Measurements from ENCODE around the gene NUAK1. TPM values are rescaled to one million over a fixed set of nuclear protein-coding genes. Genes with fewer than 3 reads are reported as not detected.
A peak's percentile ranks its signal among the peaks of the same experiment; 100 is the strongest.

The NUAK1 gene
- total RNA-seq, 4 donors from 2014 or later: 9.4 to 56.8 (median 26.8) TPM

GRCh38 chr12:106181401-106182114 lies 42.8 kb upstream of the NUAK1 start:
- peak in 1 of 2 donors; percentile 52 for DNase-seq
- intact Hi-C loops (cut with DNase I; ENCODE audit: low total_unique reads): no loop called here
- peaks cover 0 to 18% of the 10 kb centered on the region in 2 donors for H3K4me1 ChIP-seq
- peak overlapping the region; percentile 84 to 87 for H3K27ac ChIP-seq
- TF ChIP-seq POLR2A (IDR thresholded peaks at IDR 0.05): no peak
- TF ChIP-seq CTCF (IDR thresholded peaks at IDR 0.05): no peak
- H3K9me3 ChIP-seq: no peaks in the 10 kb centered on the region
- no peaks in the 10 kb centered on the region for H3K36me3 ChIP-seq
- no peak overlapping the region for H3K4me3 ChIP-seq
- H3K27me3 ChIP-seq: no peaks in the 10 kb centered on the region

GRCh38 chr12:106179086-106179485 lies 40.3 kb upstream of the NUAK1 start:
- H3K27ac ChIP-seq: peak overlapping the region; percentile 84 to 87
- H3K4me3 ChIP-seq: no peak overlapping the region
- peaks cover 0 to 18% of the 10 kb centered on the region in 2 donors for H3K4me1 ChIP-seq
- intact Hi-C loops (cut with DNase I; ENCODE audit: low total_unique reads): no loop called here
- H3K9me3 ChIP-seq: no peaks in the 10 kb centered on the region
- TF ChIP-seq CTCF (IDR thresholded peaks at IDR 0.05) (no peak), POLR2A (IDR thresholded peaks at IDR 0.05) (no peak)
- no peaks in the 10 kb centered on the region for H3K27me3 ChIP-seq
- peak; percentile 64 to 76 for DNase-seq
- no peaks in the 10 kb centered on the region for H3K36me3 ChIP-seq

GRCh38 chr12:106178562-106178961 lies 39.8 kb upstream of the NUAK1 start:
- no peaks in the 10 kb centered on the region for H3K9me3 ChIP-seq
- intact Hi-C loops (cut with DNase I; ENCODE audit: low total_unique reads): no loop called here
- peak overlapping the region; percentile 84 to 87 for H3K27ac ChIP-seq
- peaks cover 0 to 18% of the 10 kb centered on the region in 2 donors for H3K4me1 ChIP-seq
- no peak for DNase-seq
- H3K4me3 ChIP-seq: no peak overlapping the region
- no peaks in the 10 kb centered on the region for H3K27me3 ChIP-seq
- TF ChIP-seq POLR2A (IDR thresholded peaks at IDR 0.05): no peak
- no peak for TF ChIP-seq CTCF (IDR thresholded peaks at IDR 0.05)
- H3K36me3 ChIP-seq: no peaks in the 10 kb centered on the region

GRCh38 chr12:106176560-106176959 lies 37.8 kb upstream of the NUAK1 start:
- H3K4me1 ChIP-seq: peaks cover 0 to 18% of the 10 kb centered on the region in 2 donors
- intact Hi-C loops (cut with DNase I; ENCODE audit: low total_unique reads): no loop called here
- H3K27me3 ChIP-seq: no peaks in the 10 kb centered on the region
- TF ChIP-seq CTCF (IDR thresholded peaks at IDR 0.05) (no peak), POLR2A (IDR thresholded peaks at IDR 0.05) (no peak)
- H3K36me3 ChIP-seq: no peaks in the 10 kb centered on the region
- no peak overlapping the region for H3K4me3 ChIP-seq
- peak overlapping the region in 1 of 2 donors; percentile 84 for H3K27ac ChIP-seq
- DNase-seq: no peak
- no peaks in the 10 kb centered on the region for H3K9me3 ChIP-seq

- H3K4me3 ChIP-seq: no peak overlapping the region
- H3K27ac ChIP-seq: peak overlapping the region; percentile 19 to 30
- no peaks in the 10 kb centered on the region for H3K9me3 ChIP-seq
- no peaks in the 10 kb centered on the region for H3K27me3 ChIP-seq
- no peaks in the 10 kb centered on the region for H3K36me3 ChIP-seq
- intact Hi-C loops (cut with DNase I; ENCODE audit: low total_unique reads): no loop called here
- DNase-seq: no peak
- TF ChIP-seq CTCF (IDR thresholded peaks at IDR 0.05): no peak
- no peak for TF ChIP-seq POLR2A (IDR thresholded peaks at IDR 0.05)
- H3K4me1 ChIP-seq: peaks cover 0 to 6% of the 10 kb centered on the region in 2 donors
These were observed 36.1 kb upstream of the NUAK1 start for GRCh38 chr12:106174876-106175275.
